Activated CD4-positive, alpha-beta T cell treated with anti-CD3 and anti-CD28 coated beads, Interleukin-2, amount 50 U/mL, for 24 hours (primary cell): Measurements from ENCODE around the gene RPS3.

Source experiments
- DNase-seq, 2 donors: peaks; one replicate each; pipeline ENCODE4 v3.0.0-alpha.2; 2020; ENCODE audit warnings: low read depth in 1 of 2, low spot score in 1 of 2

The RPS3 gene

DNA sequence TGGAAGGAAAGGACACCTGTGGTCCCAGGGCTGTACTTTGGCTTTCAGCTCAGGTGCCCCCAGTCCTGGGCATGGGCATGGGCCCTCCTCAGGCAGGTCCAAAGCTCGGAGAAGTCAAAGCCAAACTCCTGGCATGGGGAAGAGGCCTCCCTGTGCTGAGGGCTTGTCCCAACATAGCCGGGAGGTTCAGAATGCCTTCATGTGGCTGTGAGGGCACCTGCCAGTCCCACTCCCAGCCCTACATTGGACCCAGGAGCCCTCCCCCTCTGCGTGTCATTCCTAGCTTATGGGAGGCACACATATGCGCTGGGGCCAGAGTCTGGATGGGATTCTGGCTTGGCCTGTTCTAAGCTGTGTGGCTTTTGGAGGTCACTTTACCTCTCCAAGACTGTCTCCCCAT, 34.7 kb downstream of the RPS3 start:
- DNase-seq: no peak

DNA sequence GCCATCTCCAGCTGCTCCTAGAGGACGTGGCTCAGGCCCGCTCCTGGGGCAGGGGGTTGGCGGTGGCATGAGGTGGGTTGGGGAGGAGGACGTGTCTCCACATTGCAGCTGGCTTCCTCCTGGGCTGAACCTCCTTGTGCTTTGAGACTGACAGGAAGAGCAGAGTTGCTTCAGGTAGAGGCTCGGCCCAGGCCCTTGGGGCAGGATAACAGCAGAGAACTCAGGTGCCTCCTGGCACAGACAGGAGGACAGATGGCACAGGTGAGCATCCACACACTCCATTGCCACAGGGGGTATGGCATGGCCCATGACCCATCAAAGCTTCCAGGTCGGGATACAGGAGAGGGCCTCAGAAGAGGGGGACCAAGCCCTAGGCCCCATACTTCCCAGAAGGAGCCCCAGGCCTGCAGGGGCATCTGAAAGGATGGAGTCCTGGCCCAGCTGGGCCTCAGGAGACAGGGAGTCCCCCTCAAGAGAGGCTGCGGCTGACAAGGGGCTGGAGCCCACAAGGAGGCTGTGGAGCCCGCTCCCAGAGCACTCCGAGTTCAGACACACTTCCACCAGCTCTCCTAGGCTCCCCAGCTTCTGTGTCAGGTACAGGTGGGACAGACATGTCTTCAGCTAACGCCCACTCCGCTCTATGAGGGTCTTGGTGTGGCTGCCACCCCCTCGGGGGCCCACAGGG, 35.7 kb downstream of the RPS3 start:
- no peak for DNase-seq

DNA sequence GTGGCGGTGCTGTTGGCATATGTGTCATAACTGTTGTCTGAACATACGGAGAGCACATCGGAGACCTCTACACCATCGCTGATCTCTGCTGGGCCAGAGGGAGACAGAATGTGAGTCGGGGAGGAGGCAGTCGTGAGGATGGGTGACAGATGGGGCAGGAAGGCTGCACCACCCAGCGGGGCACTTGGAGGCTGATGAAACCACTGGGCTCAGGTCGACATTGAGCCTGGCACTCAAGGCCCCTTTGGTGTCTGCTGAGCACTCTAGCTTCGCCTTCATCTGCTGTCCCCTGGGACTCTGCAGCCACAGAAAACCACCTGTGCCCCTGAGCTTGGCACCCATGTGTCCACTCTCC, 36.2 kb downstream of the RPS3 start:
- DNase-seq: no peak

- no peak for DNase-seq
These were observed 37.5 kb downstream of the RPS3 start for GRCh38 chr11:75436806-75437205.

DNA sequence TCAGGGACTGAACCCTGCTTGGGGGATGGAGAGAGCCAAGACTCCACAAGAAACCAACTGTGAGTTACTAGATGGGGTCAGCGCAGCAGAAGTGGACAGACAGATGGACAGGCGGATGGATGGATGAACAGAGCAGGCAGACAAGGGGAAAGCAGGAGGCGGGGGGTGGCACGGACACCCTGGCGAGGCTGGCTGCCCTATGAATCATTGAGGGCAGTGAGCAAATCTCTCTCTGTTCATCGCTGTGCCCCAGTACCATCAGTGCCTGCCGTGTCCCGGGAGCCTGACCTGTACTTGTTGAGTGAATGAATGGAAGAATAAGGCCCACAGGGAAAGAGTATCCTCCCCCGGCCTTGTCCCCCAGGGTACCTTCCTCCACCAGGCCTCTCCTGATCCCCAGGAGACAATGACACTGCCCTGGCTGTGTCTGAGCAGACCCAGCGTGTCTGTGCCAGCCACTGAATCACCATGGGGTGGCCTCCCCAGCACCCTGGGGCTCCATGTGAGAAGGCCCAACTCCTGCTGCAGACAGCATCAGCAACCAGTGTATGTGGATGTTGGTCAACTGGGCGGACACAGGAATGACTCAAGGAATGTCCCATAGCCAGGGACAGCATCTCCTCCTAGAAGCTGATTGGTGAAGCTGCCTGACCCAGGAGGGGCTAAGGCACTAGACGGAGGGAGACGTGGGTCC, 38.8 kb downstream of the RPS3 start:
- DNase-seq: no peak

DNA sequence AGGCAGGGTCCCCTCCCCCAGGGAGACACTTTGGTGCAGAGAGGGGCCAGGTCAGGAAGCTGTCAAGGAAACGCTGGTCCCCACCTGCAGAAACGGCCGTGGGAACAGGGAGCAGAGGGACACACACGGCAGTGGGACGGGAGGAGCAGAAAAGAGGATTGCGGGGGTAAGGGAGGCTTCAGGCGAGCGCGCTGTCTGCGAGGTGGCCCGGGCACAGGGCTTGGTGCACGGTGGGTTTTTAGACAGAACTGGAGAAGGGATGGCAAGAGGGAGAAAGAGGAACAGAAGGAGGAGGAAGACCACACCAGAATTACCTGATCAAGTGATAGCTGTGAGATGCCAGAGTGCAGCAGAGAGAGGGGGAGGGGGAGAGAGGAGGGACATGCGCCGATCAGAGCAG, 39.7 kb downstream of the RPS3 start:
- no peak for DNase-seq

- no peak for DNase-seq
These were observed 40.3 kb downstream of the RPS3 start for GRCh38 chr11:75439495-75440120.

GRCh38 chr11:75440960-75441803, 41.9 kb downstream of the RPS3 start:
- no peak for DNase-seq

DNA sequence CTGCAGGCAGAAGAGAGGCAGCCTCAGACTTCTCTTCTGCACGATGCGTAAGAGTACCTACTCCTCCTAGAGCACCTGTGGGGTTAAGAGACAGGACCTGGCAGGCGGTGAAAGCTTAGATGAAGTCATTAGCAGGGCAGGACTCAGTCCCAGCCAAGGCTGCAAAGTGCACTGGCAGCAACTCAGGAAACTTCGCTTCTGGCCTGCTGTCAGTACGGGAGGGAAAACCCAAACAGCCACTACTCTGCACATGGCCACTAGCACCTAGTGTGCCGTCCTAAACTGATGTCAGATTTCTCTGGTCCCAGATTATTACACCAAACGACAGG, 42.5 kb downstream of the RPS3 start:
- no peak for DNase-seq

- no peak for DNase-seq
These were observed 43.0 kb downstream of the RPS3 start for GRCh38 chr11:75442161-75442885.

GRCh38 chr11:75443043-75443442, 43.7 kb downstream of the RPS3 start:
- no peak for DNase-seq

- peak; percentile 63 to 64 for DNase-seq
These were observed 46.1 kb downstream of the RPS3 start for GRCh38 chr11:75445315-75445953.

- no peak for DNase-seq
These were observed 48.1 kb downstream of the RPS3 start for GRCh38 chr11:75447415-75447814.

- no peak for DNase-seq
These were observed 50.0 kb downstream of the RPS3 start for GRCh38 chr11:75449271-75449670.

- DNase-seq: no peak
These were observed 50.5 kb downstream of the RPS3 start for GRCh38 chr11:75449776-75450175.

DNA sequence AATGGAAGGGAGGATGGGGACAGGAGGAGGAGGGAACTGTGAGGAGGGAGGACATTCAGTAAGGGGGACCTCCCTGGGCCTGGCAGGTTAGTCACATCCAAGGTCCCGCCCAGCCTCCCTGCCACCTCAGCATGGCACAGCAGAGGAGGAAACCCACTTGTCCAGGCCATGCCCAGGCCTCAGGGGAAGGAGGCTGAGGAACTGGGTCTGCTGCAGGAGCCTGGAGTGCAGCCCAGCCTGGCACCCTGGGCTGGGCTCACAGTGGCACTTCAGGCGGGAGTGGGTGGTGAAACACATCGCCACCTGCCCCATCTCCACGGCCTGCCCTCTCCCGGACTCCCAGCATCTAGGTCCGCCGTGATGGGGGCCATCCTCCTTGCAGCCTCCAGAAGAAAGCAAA, 50.9 kb downstream of the RPS3 start:
- DNase-seq: no peak

GRCh38 chr11:75450826-75451821, 51.8 kb downstream of the RPS3 start:
- no peak for DNase-seq

GRCh38 chr11:75453916-75454655, 54.8 kb downstream of the RPS3 start:
- DNase-seq: no peak

GRCh38 chr11:75454987-75455386, 55.7 kb downstream of the RPS3 start:
- no peak for DNase-seq
